Kidney (tissue), 14 donors: Measurements from ENCODE around the gene HAPLN3. TPM values are rescaled to one million over a fixed set of nuclear protein-coding genes. Genes with fewer than 3 reads are reported as not detected.

Experiments used
- DNase-seq, 5 donors: peaks; one replicate each; pipeline ENCODE4 v3.0.0-alpha.2; 2013 to 2020
- FAIRE-seq: peaks from 2 replicates; lab custom pipeline; 2012; peaks lifted over from hg19 to GRCh38; lab: Jason Lieb, UNC
- H3K27ac ChIP-seq, 2 donors: one replicate each; pipeline ENCODE4 v1.7.0; 2013; ENCODE audit warnings: low read depth in 2 of 2, low read length in 2 of 2, inconsistent platforms in 1 of 2
- H3K27me3 ChIP-seq: one replicate; pipeline ENCODE4 v1.7.1; 2013; ENCODE audit warnings: low read length, inconsistent platforms; ENCODE audit not compliant: control insufficient read depth, insufficient read depth
- H3K36me3 ChIP-seq, 3 donors: one replicate each; pipeline versions ENCODE4 v1.7.0 to v1.7.1; 2013; ENCODE audit warnings: low read length in 3 of 3, control low read depth in 1 of 3, inconsistent platforms in 1 of 3; ENCODE audit not compliant: insufficient read depth in 3 of 3, control insufficient read depth in 2 of 3
- H3K4me1 ChIP-seq, 3 donors: one replicate each; pipeline versions ENCODE4 v1.7.0 to v1.7.1; 2013; ENCODE audit warnings: low read length in 3 of 3, inconsistent platforms in 1 of 3, low read depth in 1 of 3; ENCODE audit not compliant: control insufficient read depth in 2 of 3, insufficient read depth in 2 of 3
- H3K4me3 ChIP-seq, 3 donors: one replicate each; pipeline versions ENCODE4 v1.7.0 to v1.8.1; 2013; ENCODE audit warnings: low read length in 3 of 3, control low read depth in 1 of 3, inconsistent platforms in 1 of 3
- H3K9ac ChIP-seq, 3 donors: one replicate each; pipeline versions ENCODE4 v1.7.0 to v1.7.1; 2013; ENCODE audit warnings: low read length in 3 of 3, control low read depth in 1 of 3, inconsistent platforms in 1 of 3
- H3K9me3 ChIP-seq, 3 donors: one replicate each; pipeline versions ENCODE4 v1.7.0 to v1.7.1; 2013; ENCODE audit warnings: low read length in 3 of 3, control low read depth in 1 of 3, inconsistent platforms in 1 of 3; ENCODE audit not compliant: control insufficient read depth in 2 of 3, insufficient read depth in 1 of 3
- intact Hi-C: fragments of 100-400 bp; cut with DNase I; formaldehyde crosslinking; loops from one replicate; pipeline ENCODE4 v1.11.1; 2022
- polyA plus RNA-seq: library from polyadenylated mRNA; stranded (reverse); fragments of 350-450 nt; fragmentation: Illumina TruSeq; extraction: RNeasy Lipid Tissue Mini Kit (QIAGEN cat#74804); gene quantifications from one replicate; pipeline ENCODE4 v1.2.3, GENCODE V29; 2014; ENCODE audit warnings: low read depth, low replicate concordance; ENCODE audit not compliant: insufficient read depth
- total RNA-seq: library from RNA; stranded (reverse); fragmentation: NEBNext Ultra II Directional; extraction: Animal tissue kit (Norgen Biotek cat#: 25700); gene quantifications from one replicate; pipeline ENCODE4 v1.2.1, GENCODE V29; 2021
- TF ChIP-seq, protein P1 (sequence below): IDR thresholded peaks from 3 replicates; pipeline ENCODE4 v1.5.1; 2012; ENCODE audit warnings: mild to moderate bottlenecking, moderate library complexity, borderline replicate concordance; ENCODE audit not compliant: insufficient read depth; ENCODE audit errors: extremely low read depth
- donor health status: control.
- donor health status: control.
- donor health status: control.
- donor health status: control.
- donor health status: control.
- donor health status: DM: yes; HTN: yes; CAD: no.
- donor health status: Normal renal cell carcinoma (clear cell type).

The HAPLN3 gene
- total and polyA plus RNA-seq, 2 donors from 2014 or later = 2.2 to 11.2 TPM

- FAIRE-seq (no peak), DNase-seq (no peak)
- Histone ChIP-seq H3K4me1 (no peaks in the 10 kb centered on the region), H3K9me3 (no peaks in the 10 kb centered on the region), H3K36me3 (no peaks in the 10 kb centered on the region), H3K9ac (no peak overlapping the region), H3K4me3 (no peak overlapping the region), H3K27ac (no peak overlapping the region), H3K27me3 (no peaks in the 10 kb centered on the region)
- TF ChIP-seq, protein P1, sequence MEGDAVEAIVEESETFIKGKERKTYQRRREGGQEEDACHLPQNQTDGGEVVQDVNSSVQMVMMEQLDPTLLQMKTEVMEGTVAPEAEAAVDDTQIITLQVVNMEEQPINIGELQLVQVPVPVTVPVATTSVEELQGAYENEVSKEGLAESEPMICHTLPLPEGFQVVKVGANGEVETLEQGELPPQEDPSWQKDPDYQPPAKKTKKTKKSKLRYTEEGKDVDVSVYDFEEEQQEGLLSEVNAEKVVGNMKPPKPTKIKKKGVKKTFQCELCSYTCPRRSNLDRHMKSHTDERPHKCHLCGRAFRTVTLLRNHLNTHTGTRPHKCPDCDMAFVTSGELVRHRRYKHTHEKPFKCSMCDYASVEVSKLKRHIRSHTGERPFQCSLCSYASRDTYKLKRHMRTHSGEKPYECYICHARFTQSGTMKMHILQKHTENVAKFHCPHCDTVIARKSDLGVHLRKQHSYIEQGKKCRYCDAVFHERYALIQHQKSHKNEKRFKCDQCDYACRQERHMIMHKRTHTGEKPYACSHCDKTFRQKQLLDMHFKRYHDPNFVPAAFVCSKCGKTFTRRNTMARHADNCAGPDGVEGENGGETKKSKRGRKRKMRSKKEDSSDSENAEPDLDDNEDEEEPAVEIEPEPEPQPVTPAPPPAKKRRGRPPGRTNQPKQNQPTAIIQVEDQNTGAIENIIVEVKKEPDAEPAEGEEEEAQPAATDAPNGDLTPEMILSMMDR = no peak
- intact Hi-C loops = no loop called here
Measured at GRCh38 chr15:88843334-88843733, 52.0 kb downstream of the HAPLN3 start.

- FAIRE-seq = no peak
- Histone ChIP-seq H3K27me3 (no peaks in the 10 kb centered on the region), H3K9ac (no peak overlapping the region), H3K4me3 (no peak overlapping the region), H3K27ac (no peak overlapping the region), H3K4me1 (no peaks in the 10 kb centered on the region), H3K36me3 (no peaks in the 10 kb centered on the region), H3K9me3 (no peaks in the 10 kb centered on the region)
- intact Hi-C loops = no loop called here
- TF ChIP-seq, protein P1 = no peak
- DNase-seq = no peak
Measured at GRCh38 chr15:88842156-88842555, 53.2 kb downstream of the HAPLN3 start.

DNA sequence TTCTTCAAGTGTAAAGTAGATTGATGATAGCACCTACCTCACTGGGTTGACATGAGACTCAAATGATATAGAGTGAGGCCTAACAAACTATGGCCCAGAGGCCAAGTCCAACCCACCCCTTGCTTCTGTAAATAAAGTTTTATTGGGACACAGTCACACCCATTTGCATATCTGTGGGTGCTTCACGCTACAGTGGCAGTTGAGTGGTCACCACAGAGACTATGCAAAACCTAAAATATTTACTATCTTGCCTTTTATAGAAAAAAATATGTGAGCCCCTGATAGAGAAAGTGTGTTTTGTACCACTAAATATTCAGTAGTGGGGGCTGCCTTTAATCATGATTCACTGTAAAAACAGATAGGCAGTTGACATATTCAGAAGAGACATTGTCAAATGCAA is 54.1 kb downstream of the HAPLN3 start:
- FAIRE-seq = no peak

GRCh38 chr15:88839961-88840360 is 55.4 kb downstream of the HAPLN3 start:
- FAIRE-seq (no peak), DNase-seq (no peak)
- H3K27ac ChIP-seq = no peak overlapping the region
- no peaks in the 10 kb centered on the region for H3K4me1 ChIP-seq
- H3K9me3 ChIP-seq = no peaks in the 10 kb centered on the region
- TF ChIP-seq, protein P1 = no peak
- intact Hi-C loops = loop anchor here (10.0 kb wide), 1 partner anchor 185 kb away; no protein-coding TSS in a partner anchor
- H3K9ac ChIP-seq = no peak overlapping the region
- no peaks in the 10 kb centered on the region for H3K36me3 ChIP-seq
- H3K27me3 ChIP-seq = no peaks in the 10 kb centered on the region
- H3K4me3 ChIP-seq = no peak overlapping the region

More for the DNA sequence above, 54.1 kb downstream of the HAPLN3 start:
- intact Hi-C loops = no loop called here
- H3K27ac ChIP-seq = no peak overlapping the region
- H3K9ac ChIP-seq = no peak overlapping the region
- TF ChIP-seq, protein P1 = no peak
- H3K4me3 ChIP-seq = no peak overlapping the region
- H3K4me1 ChIP-seq = no peaks in the 10 kb centered on the region
- DNase-seq = no peak
- no peaks in the 10 kb centered on the region for H3K27me3 ChIP-seq
- no peaks in the 10 kb centered on the region for H3K9me3 ChIP-seq
- no peaks in the 10 kb centered on the region for H3K36me3 ChIP-seq
